Inferior parietal cortex (tissue), 1 donor: ENCODE measurements around the gene HOXC5.
"Not testable (repeated sequence)": the region's sequence is repeated elsewhere in the genome, so short reads cannot be mapped to it uniquely, and the experiment has no call there.

Source experiments
- DNase-seq: peaks from one replicate; pipeline ENCODE4 v3.0.0-alpha.2; 2016; ENCODE audit errors: extremely low spot score

HOXC5 gene

GRCh38 chr12:54060975-54061778, 28.3 kb downstream of the HOXC5 start:
- DNase-seq = no peak

GRCh38 chr12:54065677-54066076, 32.8 kb downstream of the HOXC5 start:
- no peak for DNase-seq

- DNase-seq = no peak
Measured at GRCh38 chr12:54066408-54066807, 33.6 kb downstream of the HOXC5 start.

GRCh38 chr12:54068418-54069070, 35.7 kb downstream of the HOXC5 start:
- no peak for DNase-seq

- no peak for DNase-seq
Measured at GRCh38 chr12:54071942-54072341, 39.1 kb downstream of the HOXC5 start.

- no peak for DNase-seq
Measured at GRCh38 chr12:54074308-54074707, 41.5 kb downstream of the HOXC5 start.

GRCh38 chr12:54075409-54075808, 42.6 kb downstream of the HOXC5 start:
- no peak for DNase-seq

- DNase-seq = no peak
Measured at GRCh38 chr12:54075974-54076373, 43.1 kb downstream of the HOXC5 start.

- not testable (repeated sequence) for DNase-seq
Measured at GRCh38 chr12:54077843-54078242, 45.0 kb downstream of the HOXC5 start.

GRCh38 chr12:54079115-54079514, 46.3 kb downstream of the HOXC5 start:
- DNase-seq = not testable (repeated sequence)

GRCh38 chr12:54080008-54080924, 47.4 kb downstream of the HOXC5 start:
- not testable (repeated sequence) for DNase-seq

GRCh38 chr12:54081053-54081514, 48.2 kb downstream of the HOXC5 start:
- DNase-seq = not testable (repeated sequence)

GRCh38 chr12:54081581-54082396, 48.9 kb downstream of the HOXC5 start:
- DNase-seq = not testable (repeated sequence)

- DNase-seq = no peak
Measured at GRCh38 chr12:54082397-54082892, 49.6 kb downstream of the HOXC5 start.
